Renal cortex interstitium (tissue), 11 donors: Measurements from ENCODE around the gene PPID. TPM values are rescaled to one million over a fixed set of nuclear protein-coding genes. Genes with fewer than 3 reads are reported as not detected.
"Not testable (repeated sequence)": the region's sequence is repeated elsewhere in the genome, so short reads cannot be mapped to it uniquely, and the experiment has no call there.

Experiments used
- DNase-seq, 11 donors: peaks; one replicate each; pipeline ENCODE4 v3.0.0-alpha.2; 2013; ENCODE audit warnings: low read depth in 9 of 11, low spot score in 4 of 11; ENCODE audit errors: extremely low read depth in 1 of 11
- polyA plus RNA-seq, 3 donors: library from polyadenylated mRNA; unstranded; fragments of 120-200 nt; gene quantifications; one replicate each; pipeline ENCODE4 v1.2.1, GENCODE V29; 2013; ENCODE audit not compliant: insufficient read length in 3 of 3

The PPID gene
- polyA plus RNA-seq, 3 donors: 64.2 to 83.3 (median 67.2) TPM

DNA sequence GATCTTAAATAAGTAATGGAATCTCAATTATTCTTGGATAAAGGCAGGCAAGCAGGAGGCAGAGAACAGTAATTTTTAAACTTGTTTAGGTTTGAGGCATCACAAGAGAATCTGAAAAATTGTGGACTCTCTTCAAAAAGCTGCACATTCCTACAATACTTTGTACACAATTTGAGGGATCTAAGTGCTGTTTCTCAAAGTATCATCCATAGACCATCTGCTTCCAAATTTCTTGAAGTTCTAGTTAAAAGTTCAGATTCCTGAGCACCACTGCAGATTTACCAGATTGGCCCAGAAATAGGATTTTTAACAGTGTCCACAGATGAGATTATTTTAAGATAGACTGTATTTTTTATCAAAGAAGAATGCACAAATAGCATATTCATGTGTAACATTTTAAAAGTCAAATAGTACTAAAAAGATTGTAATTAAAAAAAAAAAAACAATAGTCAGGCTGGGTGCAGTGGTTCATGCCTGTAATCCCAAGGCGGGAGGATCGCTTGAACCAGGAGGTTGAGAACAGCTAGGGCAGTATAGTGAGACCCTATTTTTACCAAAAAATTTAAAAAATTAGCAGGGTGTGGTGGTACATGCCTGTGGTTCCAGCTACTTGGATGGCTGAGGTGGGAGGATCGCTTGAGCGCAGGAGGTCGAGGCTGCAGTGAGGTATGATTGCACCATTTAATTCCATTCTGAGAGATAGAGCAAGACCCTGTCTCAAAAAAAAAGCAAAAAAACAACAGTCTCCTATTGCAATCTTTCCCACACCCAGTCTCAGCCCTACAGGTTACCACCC lies 31.4 kb upstream of the PPID start:
- no peak for DNase-seq

DNA sequence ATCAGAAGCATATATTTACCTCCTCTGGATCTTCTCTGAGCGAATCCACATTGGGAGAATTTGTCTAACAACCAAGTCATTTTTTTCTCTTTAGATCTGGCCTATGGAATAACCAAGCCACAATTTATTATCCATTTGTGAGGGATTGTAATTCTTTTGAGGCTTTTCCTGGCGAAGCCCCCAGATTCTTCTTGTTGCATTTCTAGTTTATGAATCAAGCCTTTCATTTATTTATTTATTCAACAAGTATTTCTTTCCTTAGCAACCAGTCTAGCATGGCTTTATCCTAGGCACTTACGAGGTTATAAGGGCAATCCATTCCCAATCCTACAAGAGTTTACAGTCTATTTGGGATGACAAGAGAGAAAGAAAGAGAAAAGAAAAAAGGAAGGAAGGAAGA lies 27.2 kb upstream of the PPID start:
- DNase-seq: no peak

DNA sequence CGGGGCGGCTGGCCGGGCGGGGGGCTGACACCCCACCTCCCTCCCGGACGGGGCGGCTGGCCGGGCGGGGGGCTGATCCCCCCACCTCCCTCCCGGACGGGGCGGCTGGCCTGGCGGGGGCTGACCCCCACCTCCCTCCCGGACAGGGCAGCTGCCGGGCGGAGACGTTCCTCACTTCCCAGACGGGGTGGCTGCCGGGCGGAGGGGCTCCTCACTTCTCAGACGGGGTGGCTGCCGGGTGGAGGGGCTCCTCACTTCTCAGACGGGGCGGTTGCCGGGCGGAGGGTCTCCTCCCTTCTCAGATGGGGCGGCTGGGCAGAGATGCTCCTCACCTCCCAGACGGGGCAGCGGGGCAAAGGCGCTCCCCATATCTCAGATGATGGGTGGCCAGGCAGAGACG lies 23.3 kb upstream of the PPID start:
- not testable (repeated sequence) for DNase-seq

DNA sequence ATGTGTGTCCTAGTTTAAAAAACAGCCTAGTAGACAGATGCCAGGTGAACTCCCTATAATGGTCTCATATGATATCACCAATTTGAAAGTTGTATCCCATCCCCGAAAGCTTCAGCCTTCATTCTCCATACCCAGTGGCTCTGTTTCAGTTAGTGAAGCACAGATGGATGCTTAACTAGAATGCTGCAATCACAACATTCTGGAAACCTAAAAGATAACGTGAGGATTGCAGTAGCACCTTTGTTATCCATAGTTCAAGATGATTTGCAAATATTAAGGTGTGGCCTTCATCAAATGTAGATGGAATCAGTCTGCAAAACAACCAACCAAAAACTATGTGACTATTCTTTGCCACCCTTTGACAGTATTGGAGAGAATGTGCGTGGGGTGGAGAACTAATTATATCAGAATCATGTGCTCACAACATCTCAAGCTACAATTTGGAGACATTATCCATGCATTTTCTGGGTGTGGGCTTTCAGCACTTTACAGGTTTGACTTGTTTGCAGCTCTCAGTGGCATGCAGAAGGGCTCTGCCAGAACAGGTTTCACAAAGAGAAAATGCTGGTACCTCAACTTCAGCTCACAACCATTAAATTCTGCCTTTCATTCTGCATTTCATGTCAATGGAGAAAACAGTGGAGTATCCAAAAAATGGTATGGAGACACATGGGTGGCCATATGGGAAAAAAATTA lies 18.3 kb upstream of the PPID start:
- DNase-seq: no peak

DNA sequence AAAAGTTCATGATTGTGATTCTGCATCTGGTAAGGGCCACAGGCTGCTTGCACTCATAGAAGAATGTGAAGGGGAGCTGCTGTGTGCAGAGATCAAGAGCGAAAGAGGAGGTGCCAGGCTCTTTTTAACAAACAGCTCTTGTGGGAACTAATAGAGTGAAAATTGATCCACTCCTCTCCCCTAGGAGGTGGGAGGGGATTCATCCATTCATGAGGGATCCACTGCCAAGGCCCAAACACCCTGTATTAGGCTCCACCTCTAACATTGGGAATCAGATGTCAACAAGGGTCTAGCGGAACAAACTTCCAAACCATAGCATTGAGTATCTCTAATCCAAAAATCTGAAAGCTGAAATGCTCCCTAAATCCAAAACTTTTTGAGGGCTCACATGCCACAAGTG lies 16.4 kb upstream of the PPID start:
- DNase-seq: no peak

DNA sequence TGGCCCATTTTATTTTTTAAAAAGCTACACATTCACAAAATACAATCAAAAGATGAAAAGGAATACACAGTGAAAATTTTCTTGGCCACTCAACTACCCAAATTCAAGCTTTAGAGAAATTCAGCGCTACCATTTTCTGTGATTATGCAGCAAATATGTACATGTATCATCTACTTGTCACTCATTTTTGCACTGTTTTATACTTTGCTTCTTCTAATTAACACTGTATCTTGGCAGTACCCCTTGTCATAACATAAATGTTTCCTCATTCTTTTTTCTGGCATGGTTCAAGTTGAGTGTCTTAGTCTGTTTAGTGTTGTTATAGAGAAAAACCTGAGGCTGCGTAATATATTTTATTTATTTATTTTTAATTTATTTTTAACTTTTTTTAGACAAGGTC lies 15.7 kb upstream of the PPID start:
- DNase-seq: no peak

DNA sequence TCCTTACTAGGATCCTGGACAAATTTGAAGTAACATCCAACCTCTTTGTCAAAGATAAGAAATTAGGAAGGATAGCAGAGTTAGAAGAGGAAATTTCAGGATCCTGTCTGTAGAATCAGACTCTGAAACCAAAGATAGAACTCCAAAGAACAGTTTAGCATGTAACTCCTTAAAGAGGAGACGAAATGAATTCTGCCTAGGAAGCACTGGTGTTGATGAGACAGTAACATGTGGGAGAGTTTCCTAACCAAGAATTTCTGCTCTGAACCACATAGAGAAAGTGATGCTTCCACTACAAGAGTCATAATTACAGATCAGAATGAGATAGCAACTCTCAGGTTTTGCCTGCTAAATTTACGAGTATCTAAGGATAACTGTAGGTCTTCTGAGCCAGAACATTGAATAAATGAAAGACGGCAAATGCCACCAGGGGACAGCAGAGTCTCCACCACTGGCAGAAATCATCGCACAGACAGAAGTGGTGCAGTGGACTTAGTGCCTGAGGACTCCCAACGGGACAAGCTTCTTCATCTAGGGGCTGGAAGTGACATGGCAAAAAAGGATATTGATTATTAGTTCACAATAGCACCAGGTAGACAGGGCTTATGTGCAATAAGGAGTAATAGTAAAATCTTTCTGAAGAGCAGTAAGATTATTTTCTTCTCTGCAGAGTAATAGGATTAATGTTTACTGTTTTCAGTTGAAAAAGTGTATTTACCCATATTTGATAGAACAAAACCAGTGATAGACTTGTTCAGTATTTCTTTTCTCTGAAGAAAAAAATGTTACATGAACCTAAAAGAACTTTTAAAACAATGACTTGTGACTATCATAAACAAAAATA lies 6.7 kb upstream of the PPID start:
- peak in 9 of 11 donors; percentile 27 to 49 (median 37) for DNase-seq

DNA sequence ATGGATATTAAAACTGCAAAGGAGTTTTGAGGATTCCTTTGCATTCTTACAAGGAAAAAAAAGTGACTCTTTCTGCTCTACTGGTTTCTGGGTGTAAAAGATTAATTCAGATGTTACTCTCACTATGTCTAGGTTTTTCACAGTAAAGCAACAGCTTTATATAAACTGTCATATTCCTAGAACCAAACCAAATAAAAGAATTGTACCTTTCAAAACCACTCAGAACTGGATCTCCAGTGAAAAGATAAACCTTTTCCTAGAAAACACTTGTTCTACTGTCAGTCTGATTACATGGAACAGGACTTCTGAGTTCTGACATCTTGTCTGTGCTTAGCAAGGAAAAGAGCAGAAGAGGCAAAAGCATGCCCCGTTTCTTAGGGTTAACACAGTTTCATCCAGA lies 5.0 kb upstream of the PPID start:
- no peak for DNase-seq

DNA sequence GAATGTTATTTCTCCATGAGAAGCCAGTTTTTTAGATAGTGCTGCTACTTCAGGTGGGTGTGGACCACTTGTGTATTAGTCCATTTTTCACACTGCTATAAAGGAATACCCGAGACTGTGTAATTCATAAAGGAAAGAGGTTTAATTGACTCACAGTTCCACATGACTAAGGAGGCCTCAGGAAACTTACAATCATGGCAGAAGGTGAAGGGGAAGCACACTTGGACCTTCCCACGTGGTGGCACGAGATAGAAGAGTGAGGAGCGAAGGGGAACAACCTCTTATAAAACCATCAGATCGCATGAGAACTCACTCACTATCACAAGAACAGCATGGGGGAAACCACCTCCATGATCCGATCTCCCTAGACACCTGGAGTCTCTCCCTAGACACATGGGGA lies 3.4 kb upstream of the PPID start:
- DNase-seq: no peak

DNA sequence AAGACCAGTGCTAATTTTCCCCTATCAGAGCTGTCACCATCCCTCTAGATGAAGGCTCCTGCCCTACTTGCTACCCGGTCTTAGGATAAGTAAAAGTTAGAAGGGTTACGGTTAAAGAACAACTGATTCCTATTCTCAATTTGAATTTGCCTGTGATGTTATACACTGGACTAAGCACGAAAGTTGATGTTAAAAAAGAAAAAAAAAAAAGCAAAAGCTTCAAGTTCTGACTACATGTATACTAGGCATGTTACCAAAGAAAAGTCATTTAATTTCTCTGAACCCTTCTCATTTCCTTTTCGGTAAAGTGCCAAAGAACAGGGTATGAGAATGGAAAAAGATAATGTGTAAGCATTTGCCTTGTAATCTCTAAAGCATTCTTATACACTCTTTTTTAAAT lies 1.4 kb upstream of the PPID start:
- DNase-seq: no peak

DNA sequence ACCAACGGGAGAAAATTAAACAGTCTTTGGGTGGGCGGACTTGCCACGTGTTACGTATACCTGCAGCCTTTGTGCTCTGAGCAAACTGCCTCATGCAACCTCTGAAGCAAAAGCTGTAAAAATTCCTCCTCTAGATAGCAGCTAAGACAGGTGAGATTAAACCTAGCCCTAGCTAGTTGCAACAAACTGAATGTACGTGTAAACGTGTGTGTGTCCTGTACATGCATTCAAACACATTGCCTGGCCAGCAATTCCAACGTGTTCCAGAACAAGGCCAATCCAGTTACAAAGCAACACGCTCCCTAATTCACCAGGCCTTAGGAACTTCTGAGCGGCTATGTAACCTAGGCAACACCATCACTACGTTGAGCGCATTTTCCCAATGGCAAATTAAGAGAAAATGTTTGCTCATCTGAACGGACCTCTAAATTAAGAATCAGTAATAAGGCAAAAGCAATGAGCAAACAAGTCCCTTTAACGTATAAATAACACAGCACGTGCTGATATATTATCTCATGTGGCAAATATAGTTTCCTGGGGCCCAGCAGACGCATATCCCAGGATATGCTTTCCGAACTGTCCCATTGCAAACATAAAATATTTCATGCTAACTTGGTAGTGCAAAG lies 792 bp downstream of the PPID start:
- peak in 6 of 11 donors; percentile 17 to 32 (median 25) for DNase-seq

DNA sequence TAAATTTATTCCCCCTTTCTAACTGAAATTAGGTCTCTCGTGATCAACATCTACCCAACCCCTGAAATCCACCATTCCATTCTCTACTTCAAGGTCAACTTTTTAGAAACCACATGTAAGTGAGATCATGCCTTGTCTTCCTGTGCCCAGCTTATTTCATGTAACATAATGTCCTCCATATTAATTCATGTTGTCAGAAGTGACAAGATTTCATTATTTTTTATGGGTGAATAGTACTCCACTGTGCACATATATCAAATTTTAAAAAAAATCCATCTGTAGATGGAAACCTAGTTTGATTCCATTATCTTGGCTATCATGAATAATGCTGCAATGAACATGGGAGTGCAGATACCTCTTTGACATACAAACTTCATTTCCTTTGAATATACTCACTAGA lies 1.5 kb downstream of the PPID start:
- DNase-seq: no peak

DNA sequence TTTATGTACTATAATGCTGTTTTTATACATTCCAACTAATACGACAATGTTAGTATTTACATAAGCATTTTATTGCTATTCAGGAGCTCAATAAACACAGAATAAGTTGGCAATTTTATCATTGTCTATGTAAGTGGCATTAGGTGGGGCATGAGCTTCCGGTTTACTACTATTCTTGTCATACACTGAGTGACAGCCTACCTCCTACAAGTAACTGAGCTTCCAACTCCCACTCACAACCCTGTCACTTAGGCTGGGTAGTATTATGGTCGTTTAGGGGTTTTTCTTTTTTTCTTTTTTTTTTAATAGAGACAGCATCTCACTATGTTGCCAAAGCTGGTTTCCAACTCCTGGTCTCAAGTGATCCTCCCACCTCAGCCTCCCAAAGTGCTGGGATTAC lies 7.4 kb downstream of the PPID start:
- DNase-seq: no peak

DNA sequence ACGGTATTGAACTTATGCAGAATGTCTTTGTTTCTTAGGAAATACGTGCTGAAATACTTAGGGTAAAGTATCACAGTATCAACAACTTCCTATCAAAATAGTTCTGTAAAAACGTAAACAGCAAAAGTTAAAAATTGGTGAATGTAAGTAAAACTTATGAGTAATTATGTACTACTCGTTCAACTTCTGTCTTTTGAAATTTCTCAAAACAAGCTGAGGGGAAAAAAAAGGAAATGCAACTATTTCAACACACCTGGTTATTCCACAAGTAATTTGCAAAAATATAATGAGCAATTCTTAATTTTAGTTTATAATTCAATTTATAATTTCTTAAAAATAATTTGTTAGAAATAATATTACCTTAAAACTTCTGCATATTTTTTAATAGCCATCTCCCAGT lies 8.3 kb downstream of the PPID start:
- no peak for DNase-seq

DNA sequence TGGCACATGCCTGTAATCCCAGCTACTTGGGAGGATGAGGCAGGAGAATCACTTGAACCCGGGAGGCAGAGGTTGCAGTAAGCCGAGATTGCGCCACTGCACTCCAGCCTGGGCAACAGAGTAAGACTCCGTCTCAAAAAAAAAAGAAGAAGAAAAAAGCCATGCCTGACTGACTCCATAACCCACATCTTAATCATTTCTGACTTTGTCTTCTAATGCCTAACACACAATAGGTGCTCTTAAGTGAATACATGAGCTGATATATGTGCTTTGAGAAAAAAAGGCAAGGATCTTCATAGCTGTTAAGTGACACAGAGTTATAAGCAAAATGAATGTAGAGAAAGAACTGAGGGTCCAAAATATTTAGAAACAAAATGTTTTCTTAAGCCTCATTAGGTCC lies 10.6 kb downstream of the PPID start:
- DNase-seq: not testable (repeated sequence)

DNA sequence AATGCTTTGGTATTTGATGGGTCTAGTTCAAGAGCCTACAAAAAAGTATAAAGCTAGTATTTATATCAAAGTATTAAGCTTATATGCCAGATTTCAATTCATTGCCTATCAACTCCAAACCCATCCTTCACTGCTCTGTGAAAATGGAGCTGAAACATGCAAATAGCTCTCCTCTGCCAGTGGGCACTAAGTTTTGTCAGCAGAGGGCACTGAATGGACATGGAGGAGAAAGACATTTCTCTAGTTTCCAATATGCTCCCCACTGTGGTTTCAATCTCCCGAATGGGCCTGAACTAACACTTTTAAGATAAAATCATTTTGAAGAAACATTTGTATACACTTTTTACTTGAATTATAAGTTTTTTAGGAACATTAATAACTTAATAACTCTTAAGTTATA lies 12.4 kb downstream of the PPID start:
- no peak for DNase-seq

DNA sequence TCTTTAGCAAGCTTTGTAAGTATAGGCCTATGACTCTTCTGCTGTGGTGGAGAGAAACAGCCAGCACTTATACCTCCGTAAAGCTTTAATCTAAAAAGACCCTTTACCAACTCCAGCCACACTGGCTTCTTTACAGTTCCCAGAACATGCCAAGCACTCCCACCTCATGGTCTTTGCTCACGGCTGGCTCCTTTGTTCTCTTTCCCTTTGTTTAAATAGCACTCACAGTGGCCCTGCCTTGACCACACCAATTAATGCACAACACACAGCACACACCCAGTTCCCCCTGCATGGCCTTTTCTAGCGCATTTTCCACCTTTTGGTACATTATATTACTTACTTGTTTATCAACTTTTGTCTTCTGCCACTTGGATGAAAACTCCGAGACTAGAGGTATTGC lies 18.9 kb downstream of the PPID start:
- no peak for DNase-seq

DNA sequence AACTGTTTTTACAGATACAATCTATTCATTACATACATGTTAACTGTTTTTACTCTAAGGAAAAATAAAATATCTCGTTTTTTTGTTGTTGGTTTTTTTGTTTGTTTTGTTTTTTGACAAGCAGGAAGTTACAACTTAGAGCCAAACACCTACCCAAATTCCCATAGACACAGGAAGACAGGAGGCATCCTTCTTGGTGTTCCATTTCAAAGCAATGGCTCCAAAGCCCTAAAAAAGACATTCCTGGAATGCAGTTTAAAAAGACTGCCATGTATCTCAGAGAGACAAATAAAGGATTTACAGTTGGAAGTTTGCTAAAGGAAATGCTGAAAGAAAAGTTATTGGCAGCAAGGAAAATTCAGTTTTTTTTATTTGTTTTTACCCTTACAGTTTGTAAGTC lies 34.4 kb downstream of the PPID start:
- DNase-seq: no peak

DNA sequence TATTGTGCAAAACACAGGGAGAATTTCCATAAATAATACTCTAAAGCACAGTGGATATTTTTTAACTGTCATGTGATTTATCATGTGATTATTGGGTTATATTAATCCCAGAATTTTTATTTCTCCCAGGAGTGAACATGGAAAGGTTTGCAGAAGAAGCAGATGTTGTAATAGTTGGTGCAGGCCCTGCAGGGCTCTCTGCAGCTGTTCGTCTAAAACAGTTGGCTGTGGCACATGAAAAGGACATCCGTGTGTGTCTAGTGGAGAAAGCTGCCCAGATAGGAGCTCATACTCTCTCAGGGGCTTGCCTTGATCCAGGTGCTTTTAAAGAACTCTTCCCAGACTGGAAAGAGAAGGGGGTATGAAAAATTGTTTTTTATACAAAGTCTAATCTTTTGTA lies 41.1 kb downstream of the PPID start:
- no peak for DNase-seq

DNA sequence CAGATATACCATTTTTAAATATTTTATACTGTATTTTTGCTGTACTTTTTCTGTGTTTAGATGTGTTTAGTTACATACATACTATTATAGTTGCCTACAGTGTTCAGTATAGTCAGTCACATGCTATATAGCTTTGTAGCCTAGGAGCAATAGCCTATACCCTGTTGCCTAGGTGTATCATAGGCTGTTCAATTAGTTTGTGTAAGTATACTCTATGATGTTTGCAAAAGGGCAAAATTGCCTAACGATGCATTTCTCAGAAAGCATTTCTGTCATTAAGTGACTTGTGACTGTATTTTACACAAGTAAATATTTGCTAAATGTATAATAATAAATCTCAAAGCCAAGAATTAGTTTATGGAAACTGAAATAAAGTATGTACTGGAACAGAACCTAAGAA lies 41.6 kb downstream of the PPID start:
- DNase-seq: no peak
